AG04450 (cell line): ENCODE data around the gene GAREM2. TPM values are rescaled to one million over a fixed set of nuclear protein-coding genes. Genes with fewer than 3 reads are reported as not detected.

Experiments used
- CTCF ChIA-PET: fragments of 300-600, 350-600 bp; formaldehyde crosslinking; extraction: SDS; loops from one replicate; lab custom pipeline; 2022; ENCODE audit warnings: antibody characterized with exemption, inconsistent platforms; lab: Charles Lee
- POLR2A ChIA-PET: fragments of 350-600 bp; formaldehyde crosslinking; extraction: SDS; loops from one replicate; lab custom pipeline; 2021; ENCODE audit warnings: antibody characterized with exemption, inconsistent platforms; lab: Yijun Ruan, JAX
- DNase-seq: peaks from one replicate; pipeline ENCODE4 v3.0.0-alpha.2; 2011; ENCODE audit warnings: low read depth, low spot score
- H3K27ac ChIP-seq: one replicate; pipeline ENCODE4 v1.5.1; 2012; ENCODE audit warnings: low read depth, low read length, control low read depth
- H3K27me3 ChIP-seq: one replicate; pipeline ENCODE4 v1.6.0; 2012; ENCODE audit warnings: low read length; ENCODE audit not compliant: control insufficient read depth, insufficient read depth
- H3K4me3 ChIP-seq: 2 replicates; pipeline ENCODE4 v1.5.1; 2011; ENCODE audit warnings: mild to moderate bottlenecking, low read depth, low read length, control low read depth
- H3K9me3 ChIP-seq: 2 replicates; pipeline ENCODE4 v1.5.1; 2012; ENCODE audit warnings: low read length; ENCODE audit not compliant: control insufficient read depth, insufficient read depth
- polyA minus RNA-seq: library from RNA; depleted of rRNA, polyadenylated mRNA; stranded (reverse); fragments of >200 nt; gene quantifications from 2 replicates; pipeline ENCODE4 v1.2.3, GENCODE V29; 2011; rRNA and poly(A)+ RNA removed
- polyA plus RNA-seq: library from polyadenylated mRNA; depleted of rRNA; stranded (reverse); fragments of >200 nt; gene quantifications from 2 replicates; pipeline ENCODE4 v1.2.3, GENCODE V29; 2011; rRNA removed
- TF ChIP-seq, protein P1 (sequence below): IDR thresholded peaks from 2 replicates; pipeline ENCODE4 v1.5.1; 2011; ENCODE audit warnings: low read depth, low read length, control low read depth, inconsistent platforms

Gene GAREM2
- polyA plus RNA-seq (2.8 and 3.1 TPM in 2 replicates), polyA minus RNA-seq (2.2 and 3.5 TPM in 2 replicates)

DNA sequence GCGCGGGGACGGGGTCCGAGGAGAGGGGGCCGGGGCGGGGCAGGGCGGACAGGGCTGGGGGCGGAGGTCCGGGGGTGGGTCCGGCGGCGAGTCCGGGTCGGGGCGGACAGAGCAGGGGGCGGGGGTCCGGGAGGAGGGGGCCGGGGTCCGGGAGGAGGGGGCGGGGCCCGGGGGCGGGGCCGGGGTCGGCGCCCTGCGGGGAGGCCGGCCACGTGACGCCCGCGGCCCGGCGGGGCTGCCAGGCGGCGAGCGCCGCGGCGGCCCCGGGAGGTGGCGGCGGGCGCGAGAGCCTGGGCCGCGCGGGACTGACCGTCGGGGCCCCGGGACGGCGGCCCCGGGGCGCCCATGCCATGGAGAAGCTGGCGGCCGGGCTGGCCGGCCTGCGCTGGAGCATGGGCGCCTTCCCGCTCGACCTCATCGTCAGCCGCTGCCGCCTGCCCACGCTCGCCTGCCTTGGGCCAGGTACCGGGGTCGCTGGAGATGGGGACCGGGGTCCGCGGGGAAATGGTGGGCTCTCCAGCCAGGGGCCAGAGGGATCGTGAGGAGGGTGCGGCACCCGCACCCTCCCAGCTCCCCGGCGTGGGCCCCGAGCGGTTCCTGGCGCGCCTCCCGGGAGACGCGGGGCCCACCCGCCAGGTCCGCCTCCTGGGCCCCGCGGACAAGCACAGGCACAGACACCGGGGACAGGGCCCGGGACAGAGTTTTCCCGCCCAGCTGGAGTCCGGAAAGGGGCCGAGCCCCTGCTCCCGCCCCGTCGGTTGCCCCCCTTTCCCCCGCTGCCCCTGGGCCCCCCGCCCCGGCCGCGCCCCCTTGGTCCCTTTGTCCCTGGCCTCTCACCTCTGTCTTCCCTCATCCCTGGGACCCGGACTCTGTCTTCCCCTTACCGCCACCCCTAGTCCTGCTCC lies at the start of gene GAREM2:
GAREM2 (plus strand) TSS at position 218 of the 905 bp plus-strand sequence; CDS start at position 351, 133 bp downstream.
- TF ChIP-seq, protein P1, sequence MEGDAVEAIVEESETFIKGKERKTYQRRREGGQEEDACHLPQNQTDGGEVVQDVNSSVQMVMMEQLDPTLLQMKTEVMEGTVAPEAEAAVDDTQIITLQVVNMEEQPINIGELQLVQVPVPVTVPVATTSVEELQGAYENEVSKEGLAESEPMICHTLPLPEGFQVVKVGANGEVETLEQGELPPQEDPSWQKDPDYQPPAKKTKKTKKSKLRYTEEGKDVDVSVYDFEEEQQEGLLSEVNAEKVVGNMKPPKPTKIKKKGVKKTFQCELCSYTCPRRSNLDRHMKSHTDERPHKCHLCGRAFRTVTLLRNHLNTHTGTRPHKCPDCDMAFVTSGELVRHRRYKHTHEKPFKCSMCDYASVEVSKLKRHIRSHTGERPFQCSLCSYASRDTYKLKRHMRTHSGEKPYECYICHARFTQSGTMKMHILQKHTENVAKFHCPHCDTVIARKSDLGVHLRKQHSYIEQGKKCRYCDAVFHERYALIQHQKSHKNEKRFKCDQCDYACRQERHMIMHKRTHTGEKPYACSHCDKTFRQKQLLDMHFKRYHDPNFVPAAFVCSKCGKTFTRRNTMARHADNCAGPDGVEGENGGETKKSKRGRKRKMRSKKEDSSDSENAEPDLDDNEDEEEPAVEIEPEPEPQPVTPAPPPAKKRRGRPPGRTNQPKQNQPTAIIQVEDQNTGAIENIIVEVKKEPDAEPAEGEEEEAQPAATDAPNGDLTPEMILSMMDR = no peak
- POLR2A ChIA-PET = no interaction called here
- CTCF ChIA-PET = interaction anchor here (0.6 to 1.0 kb wide), 2 partner anchors 222 to 229 kb away, joined by 3 to 5 read pairs; no protein-coding TSS in a partner anchor
- Histone ChIP-seq H3K27ac (no peak within 1 kb of the TSS), H3K27me3 (peaks cover 37% of the 10 kb centered on the region), H3K9me3 (peaks cover 9% of the 10 kb centered on the region; the same call in 1 of the 2 replicates), H3K4me3 (peak within 1 kb of the TSS; percentile 27; the same call in 1 of the 2 replicates)
- DNase-seq = no peak

DNA sequence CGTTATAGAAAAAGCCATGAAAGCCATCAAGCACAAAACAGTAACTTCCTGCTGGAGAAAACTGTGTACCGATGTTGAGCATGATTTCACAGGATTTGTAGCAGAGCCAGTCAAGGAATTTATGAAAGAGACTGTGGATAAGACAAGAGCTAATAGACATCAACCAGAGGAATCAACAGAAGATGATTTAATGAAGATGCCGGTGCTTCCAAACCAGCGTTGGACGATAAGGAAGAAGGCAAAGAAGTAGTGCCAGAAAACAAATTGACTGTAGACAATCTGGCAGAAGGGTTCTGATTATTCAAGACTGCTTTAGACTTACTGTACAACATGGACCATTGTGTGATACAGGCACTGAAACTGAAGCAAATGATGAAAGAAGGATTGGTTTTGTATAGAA lies 49.5 kb upstream of the GAREM2 start:
- CTCF ChIA-PET = no interaction called here
- Histone ChIP-seq H3K9me3 (no peaks in the 10 kb centered on the region), H3K4me3 (no peak overlapping the region), H3K27ac (no peak overlapping the region), H3K27me3 (no peaks in the 10 kb centered on the region)
- no peak for DNase-seq
- TF ChIP-seq, protein P1 = no peak
- POLR2A ChIA-PET = no interaction called here

DNA sequence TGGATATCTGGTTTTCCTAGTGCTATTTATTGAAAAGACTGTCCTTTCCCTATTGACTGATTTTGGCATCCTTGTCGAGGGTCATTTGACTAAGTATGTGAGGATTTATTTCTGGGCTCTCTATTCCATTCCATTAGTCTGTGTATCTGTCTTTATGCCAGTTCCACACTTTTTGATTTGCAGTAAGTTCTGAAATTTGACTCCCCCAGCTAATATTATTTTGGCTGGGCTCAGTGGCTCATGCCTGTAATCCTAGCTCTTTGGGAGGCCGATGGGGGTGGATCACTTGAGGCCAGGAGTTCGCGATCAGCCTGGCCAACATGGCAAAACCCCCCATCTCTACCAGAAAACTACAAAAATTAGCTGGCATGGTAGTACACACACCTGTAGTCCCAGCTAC lies 46.8 kb upstream of the GAREM2 start:
- H3K27me3 ChIP-seq = no peaks in the 10 kb centered on the region
- DNase-seq = no peak
- H3K27ac ChIP-seq = no peak overlapping the region
- H3K4me3 ChIP-seq = no peak overlapping the region
- CTCF ChIA-PET = no interaction called here
- TF ChIP-seq, protein P1 = no peak
- no peaks in the 10 kb centered on the region for H3K9me3 ChIP-seq
- POLR2A ChIA-PET = no interaction called here

DNA sequence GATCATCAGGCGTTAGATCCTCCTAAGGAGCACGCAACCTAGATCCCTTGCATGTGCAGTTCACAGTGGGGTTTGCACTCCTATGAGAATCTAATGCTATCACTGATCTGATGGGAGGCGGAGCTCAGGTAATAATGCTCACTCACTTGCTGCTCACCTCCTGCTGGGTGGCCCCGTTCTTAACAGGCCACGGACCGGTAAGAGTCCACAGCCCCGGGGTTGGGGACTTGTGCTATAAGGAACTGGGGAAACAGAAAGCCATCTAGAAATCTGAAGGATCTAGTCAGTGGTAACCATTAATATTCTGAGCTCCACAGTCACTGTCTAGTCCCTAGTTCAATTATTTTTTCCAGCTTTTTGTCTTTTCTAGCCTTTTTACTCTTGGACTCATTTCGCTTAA lies 44.7 kb upstream of the GAREM2 start:
- Histone ChIP-seq H3K9me3 (no peaks in the 10 kb centered on the region), H3K27me3 (no peaks in the 10 kb centered on the region), H3K27ac (no peak overlapping the region), H3K4me3 (no peak overlapping the region)
- CTCF ChIA-PET = interaction anchor here (1.1 kb wide), 1 partner anchor 40 kb away, joined by 3 read pairs; no protein-coding TSS in a partner anchor
- DNase-seq = no peak
- POLR2A ChIA-PET = no interaction called here
- TF ChIP-seq, protein P1 = no peak

DNA sequence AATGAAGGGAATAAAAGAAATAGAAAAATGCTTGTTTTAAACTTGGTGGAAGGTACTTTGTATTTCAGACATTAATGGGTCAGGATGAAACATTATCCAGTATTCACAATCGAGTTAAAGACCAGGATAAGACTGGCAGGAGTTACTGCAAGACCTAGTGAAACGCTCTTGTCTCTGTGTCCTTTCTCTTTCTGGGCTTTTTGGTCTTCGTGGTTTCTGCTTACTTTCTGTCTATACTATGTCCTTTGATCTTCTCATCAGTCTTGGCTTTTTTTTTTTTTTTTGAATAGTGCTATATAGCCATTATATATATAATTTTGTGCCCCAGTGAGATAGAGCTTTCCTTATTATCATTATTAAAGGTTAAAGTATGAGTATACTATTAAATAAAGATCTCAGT lies 42.1 kb upstream of the GAREM2 start:
- no peak overlapping the region for H3K27ac ChIP-seq
- H3K27me3 ChIP-seq = no peaks in the 10 kb centered on the region
- H3K9me3 ChIP-seq = no peaks in the 10 kb centered on the region
- ChIA-PET POLR2A (no interaction called here), CTCF (no interaction called here)
- H3K4me3 ChIP-seq = no peak overlapping the region
- DNase-seq = no peak
- TF ChIP-seq, protein P1 = no peak
